ENCODE data around the gene ZSWIM4.

GRCh38 chr19:13872339-13872694 is 77.1 kb downstream of the ZSWIM4 start:
- no peak for TF ChIP-seq CTCF (IDR thresholded peaks at IDR 0.05)
- TF ChIP-seq POLR2A (IDR thresholded peaks at IDR 0.05), result no peak
- TF ChIP-seq EP300 (IDR thresholded peaks at IDR 0.05), result no peak

Data from tibial nerve (tissue), 4 donors.